Left renal cortex interstitium (tissue), 4 donors: ENCODE results near the gene TMEM200C. TPM values are rescaled to one million over a fixed set of nuclear protein-coding genes. Genes with fewer than 3 reads are reported as not detected.

Source experiments
- DNase-seq, 4 donors: peaks; one replicate each; pipeline ENCODE4 v3.0.0-alpha.2; 2013; ENCODE audit warnings: low read depth in 4 of 4, low spot score in 2 of 4, missing footprints in 1 of 4
- polyA plus RNA-seq, 4 donors: library from polyadenylated mRNA; unstranded; fragments of 120-200 nt; gene quantifications; one replicate each; pipeline ENCODE4 v1.2.1, GENCODE V29; 2013; ENCODE audit not compliant: insufficient read length in 4 of 4

The TMEM200C gene
- polyA plus RNA-seq, 4 donors = 1.1 to 2.0 (median 1.6) TPM

GRCh38 chr18:5839102-5839501 is 56.2 kb downstream of the TMEM200C start:
- no peak for DNase-seq
